SW480 (cell line): ENCODE measurements around the gene MYRIP.

ENCODE experiments used
- DNase-seq: peaks from one replicate; pipeline ENCODE4 v3.0.0-alpha.2; 2016; ENCODE audit warnings: low spot score

MYRIP gene

DNA sequence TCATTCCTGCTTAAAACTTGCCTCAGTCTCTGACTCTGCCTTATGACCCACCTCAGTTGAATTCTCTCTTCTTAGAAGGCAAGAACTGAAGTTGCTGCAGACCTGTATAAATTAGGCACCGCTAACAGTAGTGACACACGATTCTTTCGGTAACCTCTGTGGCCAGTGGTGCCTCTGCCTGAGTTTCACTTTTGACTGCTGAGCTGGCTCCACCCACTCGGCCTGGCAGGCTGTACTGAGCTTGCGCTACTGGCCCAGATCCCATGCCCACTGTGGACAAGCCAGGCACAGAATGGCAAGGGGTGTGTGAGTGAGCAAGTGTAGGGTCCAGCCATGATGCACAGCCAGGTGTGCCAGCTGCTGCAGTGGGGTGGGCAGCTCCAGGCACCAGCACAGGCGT is 481.0 kb downstream of the MYRIP start:
- DNase-seq: no peak

DNA sequence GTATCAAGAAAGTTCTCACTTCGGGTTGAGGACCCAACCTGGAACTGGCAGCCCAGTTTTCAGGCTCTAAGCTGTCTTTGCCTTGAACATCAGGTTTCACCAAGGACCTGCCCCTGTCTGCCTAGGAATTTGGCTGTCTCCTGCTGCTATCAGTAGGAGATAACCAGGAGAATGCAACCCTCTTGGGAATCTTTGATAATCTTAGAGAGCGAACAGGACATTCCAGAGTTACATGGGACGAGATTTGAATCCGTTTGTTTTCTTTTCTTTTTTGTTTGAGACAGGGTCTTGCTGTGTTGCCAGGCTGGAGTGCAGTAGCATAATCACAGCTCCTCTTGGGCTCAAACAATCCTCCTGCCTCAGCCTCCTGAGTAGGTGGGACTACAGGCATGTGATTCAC is 482.1 kb downstream of the MYRIP start:
- no peak for DNase-seq

DNA sequence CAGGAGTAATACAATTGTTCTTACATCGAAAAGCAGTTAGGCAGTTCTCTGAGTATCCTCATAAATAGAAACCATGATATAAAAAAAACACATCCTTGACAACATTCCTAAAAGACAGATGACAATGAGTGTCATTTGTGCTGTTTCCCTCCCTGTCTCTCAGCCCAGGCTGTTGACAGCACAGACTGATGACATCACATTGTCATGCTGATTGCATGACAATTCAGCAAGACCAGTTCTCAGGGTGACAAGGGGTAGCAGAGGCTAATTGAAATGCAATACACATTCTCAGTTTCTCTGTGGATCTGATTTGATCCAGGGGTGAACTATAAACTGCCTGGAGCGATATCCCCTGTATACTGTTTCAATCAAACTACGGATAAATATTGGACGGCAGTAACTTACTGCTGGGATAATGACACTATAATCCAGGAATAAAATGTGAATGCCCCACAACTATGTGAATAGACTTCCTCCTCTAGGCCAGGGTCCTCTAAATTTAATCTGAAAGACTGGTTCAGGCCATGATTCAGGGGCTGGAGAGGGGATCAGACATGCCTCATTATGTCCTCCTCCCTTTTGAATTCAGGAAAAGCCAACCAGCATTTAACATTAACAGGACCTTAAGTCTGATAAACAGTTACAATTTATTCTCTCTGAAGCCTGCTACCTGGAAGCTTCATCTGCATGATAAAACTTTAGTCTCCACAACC is 483.4 kb downstream of the MYRIP start:
- no peak for DNase-seq

DNA sequence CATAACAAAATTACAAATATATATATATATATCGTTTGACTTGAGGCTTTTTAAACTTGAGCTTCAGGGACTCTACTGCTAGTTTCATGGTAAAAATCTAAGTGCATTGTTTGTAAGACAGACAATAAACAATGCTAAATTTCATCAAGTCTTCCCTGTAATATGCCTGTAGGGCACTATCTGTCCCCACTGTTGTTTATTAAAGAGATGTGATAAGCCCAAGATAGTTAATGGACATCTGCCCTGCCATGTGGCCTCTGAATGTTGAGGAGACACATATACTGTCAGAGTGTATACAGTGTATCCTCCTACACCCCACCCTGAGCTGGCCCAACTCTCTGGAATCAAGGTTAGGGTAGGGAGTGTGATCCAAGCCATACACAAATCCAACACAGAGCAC is 485.0 kb downstream of the MYRIP start:
- DNase-seq: no peak

DNA sequence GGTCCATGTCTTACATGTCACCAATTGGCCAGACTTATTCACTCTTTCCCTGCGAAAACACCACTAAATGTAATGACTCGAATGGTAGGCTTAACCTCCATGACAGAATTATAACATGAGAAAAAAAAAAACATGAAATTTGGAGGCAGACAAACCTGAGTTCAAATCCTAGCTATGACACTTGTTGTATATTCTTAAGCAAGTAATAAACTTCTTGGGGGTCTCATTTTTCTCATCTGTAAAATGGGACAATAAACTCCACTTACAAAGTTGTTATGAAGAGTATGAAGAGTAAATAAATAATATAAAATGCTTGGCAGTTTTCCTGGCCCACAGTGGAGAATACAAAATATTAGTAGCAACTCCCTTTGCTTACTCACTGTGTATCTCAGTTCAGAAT is 488.7 kb downstream of the MYRIP start:
- no peak for DNase-seq

DNA sequence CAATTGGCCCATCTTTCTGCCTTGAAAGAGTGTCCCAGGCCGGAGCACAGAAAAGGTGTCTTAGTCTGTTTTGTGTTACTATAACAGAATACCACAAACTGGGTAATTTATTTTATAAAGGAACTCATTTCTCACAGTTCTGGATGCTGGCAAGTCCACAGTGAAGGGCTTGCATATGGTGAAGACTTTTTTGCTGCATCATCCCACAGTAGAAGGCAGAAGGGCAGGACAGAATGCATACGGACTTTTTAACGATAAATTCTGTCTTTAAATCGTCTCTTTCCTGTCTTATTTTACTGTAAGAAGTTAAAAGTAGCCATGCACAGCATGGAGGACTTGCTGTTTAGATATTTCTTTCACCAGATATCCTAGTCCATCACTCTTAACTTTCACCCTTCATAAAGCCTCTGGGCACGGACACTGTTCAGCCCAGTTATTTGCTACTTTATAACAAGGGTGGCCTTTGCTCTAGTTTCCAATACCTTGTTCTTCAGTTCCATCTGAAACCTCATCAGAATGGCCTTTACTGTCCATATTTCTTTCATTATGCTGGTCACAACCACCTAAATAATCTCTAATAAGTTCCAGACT is 489.8 kb downstream of the MYRIP start:
- no peak for DNase-seq

DNA sequence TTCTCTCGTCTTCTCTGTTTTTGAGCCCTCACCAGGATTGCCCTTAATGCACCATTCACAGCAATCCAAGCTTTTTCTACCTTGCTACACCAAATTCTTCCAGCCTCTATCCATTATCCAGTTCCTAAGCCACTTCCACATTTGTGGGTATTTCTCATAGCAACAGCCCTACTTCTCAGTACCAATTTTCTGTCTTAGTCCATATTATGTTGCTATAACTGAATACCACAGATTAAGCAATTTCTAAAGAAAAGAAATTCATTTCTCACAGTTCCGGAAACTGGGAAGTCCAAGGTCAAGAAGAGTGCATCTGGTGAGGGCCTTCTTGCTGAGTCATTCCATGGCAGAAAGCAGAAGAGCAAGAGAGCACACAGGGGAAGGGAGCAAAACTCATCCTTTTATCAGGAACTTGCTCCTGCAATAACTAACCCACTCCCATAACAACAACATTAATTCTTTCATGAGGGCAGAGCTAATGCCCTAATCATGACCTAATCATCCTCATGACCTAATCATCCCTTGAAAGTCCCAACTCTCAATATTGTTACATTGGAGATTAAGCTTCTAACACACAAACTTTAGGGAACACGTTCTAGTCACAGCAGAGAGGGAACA is 490.4 kb downstream of the MYRIP start:
- no peak for DNase-seq

DNA sequence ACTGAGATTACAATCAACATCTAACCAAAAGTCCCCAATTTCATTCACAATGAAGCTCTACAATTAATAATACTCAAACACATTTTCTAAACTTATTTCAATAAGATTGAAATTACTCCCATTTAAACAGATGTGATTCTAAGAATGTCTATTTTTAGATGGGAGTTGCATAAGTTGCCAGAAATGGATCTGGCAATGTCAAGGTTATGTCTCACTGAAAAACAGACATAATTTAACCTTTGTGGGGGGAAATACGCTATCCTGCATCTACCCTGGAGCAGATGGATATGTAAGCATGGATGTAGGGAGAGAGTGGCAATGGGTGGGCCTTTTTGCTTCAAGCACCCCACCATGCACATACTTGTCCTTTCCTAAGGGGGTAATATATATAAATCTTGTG is 493.4 kb downstream of the MYRIP start:
- no peak for DNase-seq

DNA sequence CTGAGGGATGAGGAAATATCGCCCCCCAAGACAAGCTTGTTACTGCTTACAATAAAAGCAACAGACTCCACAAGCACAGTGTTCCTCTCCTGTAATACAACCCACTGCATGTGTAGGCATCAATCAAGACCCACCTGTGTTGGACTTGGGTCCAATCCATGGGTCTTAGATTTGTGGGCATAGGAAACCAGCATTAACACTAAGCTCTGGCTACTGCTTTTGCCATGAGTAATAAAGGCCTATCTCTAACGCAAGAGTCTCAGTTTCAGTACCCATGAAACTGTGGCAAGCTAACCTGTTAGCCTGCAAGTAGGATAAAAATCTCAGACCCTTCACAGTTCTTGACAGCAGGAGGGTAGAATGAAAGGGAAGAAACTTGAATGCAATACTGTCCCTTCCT is 494.9 kb downstream of the MYRIP start:
- DNase-seq: no peak

DNA sequence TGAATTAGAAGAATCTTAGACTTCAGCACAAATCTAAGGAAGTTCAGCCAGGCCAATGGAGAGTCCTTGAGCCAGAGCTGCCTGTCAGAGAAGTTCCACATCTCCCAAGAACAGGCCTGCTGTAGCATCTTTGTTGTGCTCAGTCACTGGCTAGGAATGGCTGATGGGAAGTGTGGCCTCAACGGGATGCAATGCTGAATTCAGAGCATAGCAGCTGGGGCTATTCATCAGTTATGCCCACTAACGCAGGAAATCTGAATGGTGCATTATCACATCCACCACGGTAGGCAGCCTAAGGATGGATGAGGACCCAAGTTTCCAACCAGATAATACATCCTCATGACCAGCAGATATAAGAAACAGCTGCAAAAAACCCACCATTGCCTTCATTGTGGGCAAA is 496.9 kb downstream of the MYRIP start:
- no peak for DNase-seq

DNA sequence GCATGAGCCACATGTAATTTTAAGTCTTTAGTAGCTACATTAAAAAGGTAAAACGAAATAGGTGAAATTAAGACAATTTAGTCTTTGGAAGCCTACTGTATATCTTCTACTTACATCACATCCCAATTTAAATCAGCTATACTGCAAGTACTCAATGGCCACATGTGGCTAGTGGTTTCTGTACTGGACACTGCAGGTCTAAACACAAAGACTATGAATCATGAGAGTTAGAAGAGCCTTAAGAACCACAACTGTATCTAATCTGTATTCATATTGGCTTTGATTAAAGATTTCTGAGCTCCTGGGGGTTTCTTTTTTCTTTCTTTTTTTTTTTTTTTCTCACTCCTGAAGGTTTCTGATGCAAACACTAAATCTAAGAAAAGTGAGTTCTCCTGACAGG is 497.8 kb downstream of the MYRIP start:
- no peak for DNase-seq

DNA sequence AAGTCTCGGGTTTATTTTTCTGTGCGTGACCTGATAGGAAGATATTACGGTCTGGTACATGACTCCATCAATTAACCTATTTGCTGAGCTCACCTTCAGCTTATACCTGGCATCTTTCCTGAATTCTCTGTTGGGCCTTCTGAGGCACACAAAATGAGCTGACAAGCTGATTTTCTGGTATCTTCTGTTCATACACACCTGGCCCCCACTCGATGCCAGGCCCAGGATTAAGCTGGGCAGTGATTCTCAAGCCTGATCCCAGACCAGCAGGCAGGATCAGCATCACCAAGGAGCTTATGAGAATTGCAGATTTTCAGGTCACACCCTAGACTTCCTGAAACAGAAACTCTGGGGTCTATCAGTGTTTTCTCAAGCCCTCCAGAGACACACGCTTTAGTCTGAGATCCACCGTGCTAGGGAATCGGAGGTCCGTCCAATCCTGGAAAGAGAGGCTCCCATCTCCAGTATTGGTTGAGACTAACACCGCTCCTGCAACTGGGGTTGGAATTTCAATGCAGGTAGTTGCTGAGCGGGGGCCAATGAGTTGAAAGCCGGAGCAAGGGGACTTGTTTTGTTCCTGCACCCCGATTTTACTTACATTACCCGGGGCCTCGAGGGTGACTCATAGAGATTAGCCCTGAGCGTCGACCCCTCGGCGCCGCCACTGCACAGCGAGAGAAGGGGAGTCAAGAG is 499.5 kb downstream of the MYRIP start:
- DNase-seq: no peak

DNA sequence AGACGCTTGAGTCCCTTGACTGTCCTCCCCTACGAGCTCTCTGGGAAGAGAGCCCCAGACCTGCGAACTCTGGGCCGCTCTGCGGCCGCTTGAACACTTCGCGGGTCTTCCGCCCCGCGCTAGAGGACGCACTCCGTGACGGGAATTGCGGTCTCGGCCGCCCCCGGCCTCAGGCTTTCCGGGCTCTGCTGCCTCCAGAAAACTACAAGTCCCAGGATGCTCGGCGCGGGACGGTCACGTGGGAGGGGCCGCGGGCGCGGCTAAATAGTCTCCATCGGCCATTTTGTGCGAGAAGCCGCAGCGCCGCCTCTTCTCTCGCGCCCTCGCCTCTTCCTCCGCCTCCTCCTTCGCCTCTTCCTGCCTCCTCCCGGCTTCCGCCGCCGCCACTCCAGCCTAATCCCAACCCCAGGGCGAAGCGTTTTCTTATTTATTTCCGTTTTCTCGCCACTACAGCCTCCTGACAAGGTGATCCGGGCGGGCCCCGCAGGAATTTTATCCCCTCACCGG is 500.1 kb downstream of the MYRIP start, which contains the start of gene EIF1B:
EIF1B (plus strand) TSS at position 290 of the 507 bp plus-strand sequence. CDS start 235 bp downstream, outside the sequence.
- peak; percentile 95 for DNase-seq
